Hepatic stellate cell (primary cell): ENCODE data around the gene PVALEF.
"Not testable (repeated sequence)": the region's sequence is repeated elsewhere in the genome, so short reads cannot be mapped to it uniquely, and the experiment has no call there.

Source experiments
- DNase-seq: peaks from one replicate; pipeline ENCODE4 v3.0.0; 2011; ENCODE audit warnings: low spot score

The PVALEF gene

DNA sequence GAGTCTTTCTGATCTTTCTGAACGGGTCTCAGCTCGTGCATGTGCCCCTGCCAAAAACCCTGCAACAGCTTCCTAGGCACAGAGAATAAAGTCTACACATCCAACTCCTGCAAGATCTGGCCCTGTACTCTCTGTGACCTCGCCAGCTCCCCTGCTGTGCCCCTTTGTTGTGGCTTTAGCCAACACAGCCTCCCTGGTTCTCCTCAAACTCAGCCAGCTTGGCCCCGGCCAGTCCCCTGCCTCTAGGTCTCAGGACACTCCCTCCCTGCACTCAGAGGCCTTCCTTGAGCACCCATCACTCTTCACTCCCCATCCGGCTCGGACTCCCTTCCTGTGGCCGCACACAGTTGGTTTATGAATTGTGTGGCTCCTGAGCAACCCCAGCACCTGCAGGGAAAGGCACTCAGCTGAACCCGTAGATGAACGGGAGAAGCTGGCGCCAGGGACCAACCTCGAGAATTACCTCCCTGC lies 56.1 kb downstream of the PVALEF start:
- no peak for DNase-seq

GRCh38 chr17:81221842-81222619 lies 56.7 kb downstream of the PVALEF start:
- DNase-seq: peak; percentile 43

- DNase-seq: no peak
These were observed 57.3 kb downstream of the PVALEF start for GRCh38 chr17:81222620-81222905.

DNA sequence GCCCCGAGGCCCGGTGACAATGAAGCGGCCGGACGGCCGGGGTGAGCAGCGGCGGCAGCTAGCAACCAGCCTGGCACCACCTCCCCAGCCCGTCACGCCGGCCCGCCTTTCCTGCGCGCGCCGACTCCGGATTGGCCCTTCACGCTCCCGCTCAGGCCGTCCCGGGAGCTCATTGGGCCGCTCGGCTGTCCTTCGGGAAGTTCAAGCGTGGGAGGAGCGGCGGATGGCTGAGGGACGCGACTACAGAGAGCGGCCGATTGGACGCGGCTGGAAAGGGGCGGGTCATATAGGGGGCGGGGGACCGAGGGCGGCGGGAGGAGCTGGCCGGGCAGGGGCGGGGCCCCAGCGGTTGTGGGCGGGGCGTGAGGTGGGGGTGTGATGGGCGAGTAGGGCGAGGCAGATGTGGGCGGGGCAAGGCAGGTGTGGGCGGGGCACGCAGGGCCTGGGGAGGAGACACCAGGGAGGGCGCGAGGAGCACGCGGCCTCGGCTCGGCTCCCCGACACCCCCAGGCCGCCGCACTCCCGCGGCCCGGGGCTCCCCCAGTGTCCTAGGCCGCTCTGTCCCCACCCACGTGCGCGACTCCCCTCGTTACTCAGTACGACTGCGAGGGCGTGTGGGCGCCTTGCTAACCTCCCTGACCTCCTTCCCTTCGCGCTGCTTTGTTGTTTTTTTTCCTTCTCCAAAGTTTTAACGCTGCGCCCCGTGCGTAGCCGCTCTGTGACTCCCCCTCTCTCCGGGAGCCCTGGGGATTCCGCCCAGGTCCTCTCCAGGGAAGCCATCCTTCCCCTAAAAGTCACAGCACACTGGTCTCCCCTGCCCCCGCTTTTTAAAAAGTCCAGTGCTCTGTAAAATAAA lies 57.8 kb downstream of the PVALEF start, which contains the start of gene CEP131:
CEP131 (minus strand) TSS at position 60 of the 856 bp plus-strand sequence. CDS start 2,909 bp downstream, outside the sequence.
- peak; percentile 100 for DNase-seq

GRCh38 chr17:81223762-81224130 lies 58.4 kb downstream of the PVALEF start:
- DNase-seq: no peak

DNA sequence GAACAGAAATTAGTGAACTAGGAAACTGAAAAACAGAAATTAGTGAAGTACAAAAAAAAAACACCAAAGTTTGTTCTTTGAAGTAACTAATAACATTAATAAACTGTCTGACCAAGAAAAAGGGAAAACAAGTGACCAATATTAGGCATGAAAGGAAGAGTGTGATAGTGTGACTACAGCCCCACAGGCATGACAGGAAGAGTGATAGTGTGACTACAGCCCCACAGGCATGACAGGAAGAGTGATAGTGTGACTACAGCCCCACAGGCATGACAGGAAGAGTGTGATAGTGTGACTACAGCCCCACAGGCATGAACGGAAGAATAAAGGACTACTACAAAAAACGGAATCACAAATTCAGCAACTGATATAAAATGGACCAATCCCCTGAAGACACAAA lies 62.3 kb downstream of the PVALEF start:
- not testable (repeated sequence) for DNase-seq

- DNase-seq: no peak
These were observed 63.1 kb downstream of the PVALEF start for GRCh38 chr17:81228420-81228819.

- DNase-seq: no peak
These were observed 63.7 kb downstream of the PVALEF start for GRCh38 chr17:81228834-81229665.

DNA sequence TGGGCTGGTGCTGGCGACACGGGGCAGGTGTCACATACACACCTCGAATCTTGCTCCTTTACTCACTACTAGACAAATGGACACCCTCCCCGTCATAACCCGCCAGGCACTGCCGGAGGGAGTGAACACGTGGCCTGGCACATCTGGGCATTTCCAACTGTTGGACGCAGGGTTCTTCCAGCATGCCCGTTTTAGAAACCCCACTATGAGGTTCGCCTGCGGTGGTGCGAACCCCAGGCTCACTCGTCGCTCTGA lies 64.3 kb downstream of the PVALEF start:
- no peak for DNase-seq

DNA sequence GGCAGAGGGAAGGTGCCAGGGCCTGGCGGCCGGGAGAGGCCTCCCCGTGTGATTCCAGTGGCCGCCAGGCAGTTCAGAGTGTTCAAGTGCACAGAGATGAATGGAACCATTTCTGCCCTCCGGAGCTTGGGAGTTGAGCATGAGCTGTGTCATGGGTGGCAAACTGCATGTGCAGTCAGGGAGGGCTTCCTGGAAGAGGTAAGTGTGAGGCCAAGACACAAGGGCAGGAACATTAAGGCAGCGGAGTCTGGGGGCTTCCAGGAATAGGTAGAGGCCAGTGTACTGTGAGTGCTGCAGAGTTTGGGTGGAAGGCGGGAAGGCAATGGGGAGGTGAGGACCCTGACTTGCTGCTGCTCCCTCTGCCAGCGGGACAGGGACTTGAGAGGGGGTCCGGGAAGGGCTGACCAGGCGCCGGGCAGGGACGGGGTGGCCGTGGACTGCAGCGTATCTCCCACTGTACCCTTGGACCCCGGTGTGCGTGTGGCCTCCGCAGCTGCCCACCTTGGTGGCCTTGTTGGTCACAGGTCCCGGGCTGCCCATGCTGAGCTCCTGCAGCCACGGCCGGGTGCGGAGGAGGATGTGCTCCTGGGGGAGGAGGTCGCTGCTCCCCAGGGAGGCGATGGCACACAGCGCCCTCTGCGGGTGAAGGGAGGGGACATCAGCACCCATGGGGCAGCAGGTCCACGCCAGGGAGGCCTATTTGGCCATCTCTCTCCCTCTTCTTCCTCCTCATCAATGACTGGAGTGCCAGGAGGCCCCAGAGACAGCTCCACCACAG lies 64.9 kb downstream of the PVALEF start:
- DNase-seq: no peak

DNA sequence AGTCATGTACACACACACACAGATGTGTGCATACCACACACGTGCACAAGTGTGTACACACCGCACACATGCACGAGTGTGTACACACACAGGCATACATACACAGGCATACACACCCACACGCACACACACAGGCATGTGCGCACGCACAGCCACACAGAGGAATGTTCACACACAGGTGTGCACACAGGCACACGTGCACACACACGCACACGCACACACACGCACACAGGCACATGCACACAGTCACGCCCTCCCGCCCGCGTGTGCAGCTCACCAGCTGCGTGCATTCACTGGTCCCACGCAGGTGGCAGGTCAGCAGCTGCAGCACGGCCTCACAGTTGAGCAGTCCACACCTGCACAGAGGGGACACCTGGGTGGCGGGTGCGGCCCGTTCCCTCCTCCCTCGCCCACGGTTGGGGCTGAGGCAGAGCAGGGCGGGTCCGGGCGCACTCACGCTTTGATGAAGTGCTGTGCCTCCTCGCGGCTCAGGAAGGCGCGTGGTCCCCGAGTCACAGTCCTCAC lies 65.9 kb downstream of the PVALEF start:
- DNase-seq: no peak

DNA sequence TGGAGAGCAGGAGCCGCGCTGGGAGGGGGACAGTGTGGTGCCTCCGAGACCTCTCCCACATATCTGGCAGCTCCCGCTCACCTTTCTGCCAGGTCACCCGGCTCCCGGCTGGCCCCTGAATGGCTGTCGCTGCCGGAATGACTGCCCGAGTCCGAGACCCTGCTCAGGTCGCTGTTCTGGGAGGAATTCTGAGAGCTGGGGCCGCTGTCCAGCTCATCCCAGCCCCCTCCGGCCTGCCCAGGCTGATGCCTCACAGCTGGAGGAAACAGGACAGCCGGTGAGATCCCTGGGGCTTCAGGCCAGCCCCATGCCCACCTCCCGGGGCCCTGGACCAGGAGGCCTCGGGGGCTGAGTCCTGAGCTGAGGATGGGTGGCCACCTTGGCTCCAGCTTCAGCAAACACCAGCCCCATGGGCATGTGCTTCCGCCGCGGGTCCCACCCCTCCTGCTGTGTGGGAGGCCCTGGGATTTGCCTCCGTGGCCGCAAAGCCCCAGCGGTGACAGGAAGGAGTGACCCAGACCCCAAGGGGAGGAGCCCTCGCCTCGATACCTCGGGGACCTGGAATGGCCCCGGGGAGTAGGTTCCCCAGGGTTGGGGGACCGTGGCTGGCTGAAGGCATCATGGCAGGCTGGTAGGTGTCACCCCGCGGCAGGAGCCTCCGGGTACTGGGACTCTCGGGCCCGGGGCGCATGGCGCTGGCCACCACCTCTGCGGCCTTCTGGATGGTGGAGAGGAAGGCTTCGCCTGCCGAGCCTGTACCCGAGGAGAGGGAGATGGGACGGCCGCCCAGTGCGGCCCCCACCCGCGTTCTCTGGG lies 66.7 kb downstream of the PVALEF start:
- DNase-seq: no peak
